Fibroblast of villous mesenchyme (primary cell): ENCODE measurements around the gene NCSTN. TPM values are rescaled to one million over a fixed set of nuclear protein-coding genes. Genes with fewer than 3 reads are reported as not detected.

Experiments
- DNase-seq: peaks from one replicate; pipeline ENCODE4 v3.0.0-alpha.2; 2010; ENCODE audit warnings: low read depth
- H3K4me3 ChIP-seq: 2 replicates; pipeline ENCODE4 v1.5.1; 2011; ENCODE audit warnings: low read depth, mild to moderate bottlenecking, low read length
- CTCF ChIP-seq: IDR thresholded peaks from 2 replicates; pipeline ENCODE4 v1.5.1; 2012; ENCODE audit warnings: low read depth, mild to moderate bottlenecking, low read length; ENCODE audit not compliant: insufficient read depth
- total RNA-seq: library from RNA; depleted of rRNA; stranded (reverse); fragments of >200 nt; gene quantifications from 2 replicates; pipeline ENCODE4 v1.2.3, GENCODE V29; 2012

The NCSTN gene
- total RNA-seq, 1 donor, result 165 TPM

- DNase-seq, result no peak
- no peak for TF ChIP-seq CTCF
- no peak overlapping the region for H3K4me3 ChIP-seq
Measured at GRCh38 chr1:160357286-160358002, 14.3 kb downstream of the NCSTN start.

GRCh38 chr1:160358073-160358472, 14.9 kb downstream of the NCSTN start:
- TF ChIP-seq CTCF, result no peak
- H3K4me3 ChIP-seq, result no peak overlapping the region
- DNase-seq, result no peak

- no peak for DNase-seq
- TF ChIP-seq CTCF, result no peak
- no peak overlapping the region for H3K4me3 ChIP-seq
Measured at GRCh38 chr1:160359559-160360226, 16.5 kb downstream of the NCSTN start.

- DNase-seq, result no peak
- TF ChIP-seq CTCF, result no peak
- H3K4me3 ChIP-seq, result no peak overlapping the region
Measured at GRCh38 chr1:160360227-160360695, 17.1 kb downstream of the NCSTN start.

- no peak for TF ChIP-seq CTCF
- H3K4me3 ChIP-seq, result no peak overlapping the region
- DNase-seq, result no peak
Measured at GRCh38 chr1:160361199-160361598, 18.0 kb downstream of the NCSTN start.

GRCh38 chr1:160361814-160362167, 18.6 kb downstream of the NCSTN start:
- no peak overlapping the region for H3K4me3 ChIP-seq
- no peak for TF ChIP-seq CTCF
- DNase-seq, result no peak
